ENCODE measurements around the gene GGTLC3.
"Not testable (repeated sequence)": the region's sequence is repeated elsewhere in the genome, so short reads cannot be mapped to it uniquely, and the experiment has no call there.

Gene GGTLC3

GRCh38 chr22:18518061-18518460 is at the start of gene GGTLC3:
GGTLC3 (minus strand) TSS chr22:18518161; CDS start chr22:18517897, 264 bp downstream.
- DNase-seq, result not testable (repeated sequence)

- not testable (repeated sequence) for DNase-seq
These were observed 42.4 kb upstream of the GGTLC3 start for GRCh38 chr22:18560099-18560974.

- not testable (repeated sequence) for DNase-seq
These were observed 41.0 kb upstream of the GGTLC3 start for GRCh38 chr22:18558939-18559338.

GRCh38 chr22:18558516-18558915 is 40.6 kb upstream of the GGTLC3 start:
- DNase-seq, result not testable (repeated sequence)

GRCh38 chr22:18554280-18555256 is 36.6 kb upstream of the GGTLC3 start:
- DNase-seq, result not testable (repeated sequence)

- DNase-seq, result not testable (repeated sequence)
These were observed 35.1 kb upstream of the GGTLC3 start for GRCh38 chr22:18552839-18553597.

GRCh38 chr22:18551046-18551445 is 33.1 kb upstream of the GGTLC3 start:
- not testable (repeated sequence) for DNase-seq

- not testable (repeated sequence) for DNase-seq
These were observed 31.7 kb upstream of the GGTLC3 start for GRCh38 chr22:18549458-18550179.

- not testable (repeated sequence) for DNase-seq
These were observed 26.7 kb upstream of the GGTLC3 start for GRCh38 chr22:18544615-18545014.

- DNase-seq, result not testable (repeated sequence)
These were observed 25.4 kb upstream of the GGTLC3 start for GRCh38 chr22:18543400-18543799.

- not testable (repeated sequence) for DNase-seq
These were observed 22.0 kb upstream of the GGTLC3 start for GRCh38 chr22:18539994-18540393.

GRCh38 chr22:18534315-18534714 is 16.4 kb upstream of the GGTLC3 start:
- DNase-seq, result not testable (repeated sequence)

GRCh38 chr22:18533633-18534032 is 15.7 kb upstream of the GGTLC3 start:
- not testable (repeated sequence) for DNase-seq

GRCh38 chr22:18529416-18530145 is 11.6 kb upstream of the GGTLC3 start:
- not testable (repeated sequence) for DNase-seq

- DNase-seq, result peak; percentile 95
These were observed 10.8 kb upstream of the GGTLC3 start for GRCh38 chr22:18528597-18529415.

GRCh38 chr22:18527752-18528596 is 10.0 kb upstream of the GGTLC3 start, which contains the start of gene TMEM191B:
TMEM191B (plus strand) TSS chr22:18527802; CDS start chr22:18527981, 179 bp downstream.
- DNase-seq, result not testable (repeated sequence)

GRCh38 chr22:18523328-18523727 is 5.4 kb upstream of the GGTLC3 start:
- not testable (repeated sequence) for DNase-seq

- not testable (repeated sequence) for DNase-seq
These were observed 4.8 kb upstream of the GGTLC3 start for GRCh38 chr22:18522762-18523161.

- not testable (repeated sequence) for DNase-seq
These were observed 4.5 kb downstream of the GGTLC3 start for GRCh38 chr22:18513454-18513853.
